H9 (cell line): ENCODE data around the gene MAP3K21. TPM values are rescaled to one million over a fixed set of nuclear protein-coding genes. Genes with fewer than 3 reads are reported as not detected.

Experiments used
- DNase-seq: peaks from one replicate; pipeline ENCODE4 v3.0.0-alpha.2; 2017
- H2AFZ ChIP-seq: one replicate; pipeline ENCODE4 v1.6.1; 2013; ENCODE audit warnings: mild to moderate bottlenecking, low read length, control low read depth, moderate library complexity
- H2AK5ac ChIP-seq: 2 replicates; pipeline ENCODE4 v1.6.1; 2013; ENCODE audit warnings: low read length, control low read depth, mixed read lengths; ENCODE audit not compliant: insufficient read length
- H2BK120ac ChIP-seq: one replicate; pipeline ENCODE4 v1.6.1; 2013; ENCODE audit warnings: low read depth, mild to moderate bottlenecking, low read length, control low read depth, inconsistent platforms; ENCODE audit not compliant: poor library complexity, severe bottlenecking
- H2BK12ac ChIP-seq: 2 replicates; pipeline ENCODE4 v1.6.1; 2013; ENCODE audit warnings: low read length, control low read depth, mixed read lengths, low read depth; ENCODE audit not compliant: insufficient read length
- H2BK15ac ChIP-seq: 2 replicates; pipeline ENCODE4 v1.6.1; 2013; ENCODE audit warnings: low read depth, low read length, control low read depth
- H2BK20ac ChIP-seq: one replicate; pipeline ENCODE4 v1.6.1; 2013; ENCODE audit warnings: low read depth, mild to moderate bottlenecking, low read length, control low read depth, inconsistent platforms; ENCODE audit not compliant: poor library complexity, severe bottlenecking
- H2BK5ac ChIP-seq: 2 replicates; pipeline ENCODE4 v1.6.1; 2013; ENCODE audit warnings: low read length, control low read depth, mixed read lengths; ENCODE audit not compliant: insufficient read length
- H3K14ac ChIP-seq: 2 replicates; pipeline ENCODE4 v1.6.1; 2013; ENCODE audit warnings: low read length, control low read depth; ENCODE audit not compliant: insufficient read depth
- H3K18ac ChIP-seq: 2 replicates; pipeline ENCODE4 v1.6.1; 2013; ENCODE audit warnings: low read depth, mild to moderate bottlenecking, mixed read lengths, low read length, control low read depth; ENCODE audit not compliant: insufficient read length
- H3K23ac ChIP-seq: 2 replicates; pipeline ENCODE4 v1.6.1; 2013; ENCODE audit warnings: low read length, control low read depth, mixed read lengths, low read depth; ENCODE audit not compliant: insufficient read length
- H3K23me2 ChIP-seq: 2 replicates; pipeline ENCODE4 v1.6.1; 2013; ENCODE audit warnings: low read depth, mild to moderate bottlenecking, mixed read lengths, low read length, control low read depth; ENCODE audit not compliant: insufficient read length, poor library complexity, severe bottlenecking
- H3K27ac ChIP-seq: 2 replicates; pipeline ENCODE4 v1.5.1; 2013; ENCODE audit warnings: low read length, control low read depth, mixed read lengths, low read depth; ENCODE audit not compliant: insufficient read length
- H3K27me3 ChIP-seq: 2 replicates; pipeline ENCODE4 v1.6.1; 2013; ENCODE audit warnings: low read length, control low read depth, inconsistent platforms; ENCODE audit not compliant: insufficient read depth
- H3K4ac ChIP-seq: 2 replicates; pipeline ENCODE4 v1.6.1; 2013; ENCODE audit warnings: low read depth, mild to moderate bottlenecking, control low read depth, inconsistent platforms, low read length, moderate library complexity
- H3K4me1 ChIP-seq: 2 replicates; pipeline ENCODE4 v1.6.1; 2013; ENCODE audit warnings: low read length, control low read depth, inconsistent platforms; ENCODE audit not compliant: insufficient read depth
- H3K4me2 ChIP-seq: 2 replicates; pipeline ENCODE4 v1.6.1; 2013; ENCODE audit warnings: low read length, control low read depth, mixed read lengths; ENCODE audit not compliant: insufficient read length, insufficient read depth
- H3K56ac ChIP-seq: 2 replicates; pipeline ENCODE4 v1.6.1; 2013; ENCODE audit warnings: low read depth, mild to moderate bottlenecking, mixed read lengths, low read length, control low read depth; ENCODE audit not compliant: insufficient read length
- H3K79me1 ChIP-seq: 2 replicates; pipeline ENCODE4 v1.6.1; 2013; ENCODE audit warnings: low read depth, mild to moderate bottlenecking, moderate library complexity, low read length, control low read depth, inconsistent platforms; ENCODE audit not compliant: insufficient read depth, poor library complexity, severe bottlenecking
- H3K79me2 ChIP-seq: 2 replicates; pipeline ENCODE4 v1.6.1; 2013; ENCODE audit warnings: low read length, control low read depth, inconsistent platforms; ENCODE audit not compliant: insufficient read depth
- H3K9ac ChIP-seq: 2 replicates; pipeline ENCODE4 v1.6.1; 2013; ENCODE audit warnings: low read length, control low read depth, mixed read lengths; ENCODE audit not compliant: insufficient read length; ENCODE audit errors: extremely low read depth
- H3K9me3 ChIP-seq: one replicate; pipeline ENCODE4 v1.6.1; 2013; ENCODE audit warnings: low read depth, low read length, inconsistent platforms; ENCODE audit not compliant: control insufficient read depth
- H3T11ph ChIP-seq: one replicate; pipeline ENCODE4 v1.6.1; 2013; ENCODE audit warnings: mild to moderate bottlenecking, low read length, control low read depth, inconsistent platforms
- H4K20me1 ChIP-seq: one replicate; pipeline ENCODE4 v1.6.1; 2013; ENCODE audit not compliant: control insufficient read depth, insufficient read length, insufficient read depth
- H4K5ac ChIP-seq: 2 replicates; pipeline ENCODE4 v1.6.1; 2013; ENCODE audit warnings: low read depth, mild to moderate bottlenecking, mixed read lengths, low read length, control low read depth; ENCODE audit not compliant: insufficient read length
- H4K8ac ChIP-seq: replicated peaks from 2 replicates; pipeline ENCODE4 v1.6.1; 2013; ENCODE audit warnings: low read length, control low read depth, mixed read lengths, low read depth; ENCODE audit not compliant: insufficient read length
- H4K91ac ChIP-seq: 2 replicates; pipeline ENCODE4 v1.6.1; 2013; ENCODE audit warnings: low read depth, mild to moderate bottlenecking, moderate library complexity, mixed read lengths, low read length, control low read depth; ENCODE audit not compliant: insufficient read length
- H3K27ac Mint-ChIP-seq, 3 experiments: 2 replicates in 2 of 3; 3 replicates in 1 of 3; pipeline ENCODE4 v1.8.0; 2020 to 2021; ENCODE audit warnings: mixed read lengths in 3 of 3, mild to moderate bottlenecking in 1 of 3, moderate library complexity in 1 of 3
- H3K27me3 Mint-ChIP-seq: 2 replicates; pipeline ENCODE4 v1.8.0; 2021; ENCODE audit warnings: low read depth, mild to moderate bottlenecking, moderate library complexity, mixed read lengths
- H3K36me3 Mint-ChIP-seq, 3 experiments: 2 replicates in 2 of 3; 3 replicates in 1 of 3; pipeline ENCODE4 v1.8.0; 2020 to 2021; ENCODE audit warnings: low read depth in 3 of 3, mixed read lengths in 3 of 3; ENCODE audit not compliant: insufficient read depth in 1 of 3
- H3K4me1 Mint-ChIP-seq, 2 experiments: 2 replicates each; pipeline ENCODE4 v1.8.0; 2020; ENCODE audit warnings: mixed read lengths in 2 of 2
- H3K4me3 Mint-ChIP-seq, 2 experiments: 2 replicates in 1 of 2; 3 replicates in 1 of 2; pipeline ENCODE4 v1.8.0; 2020 to 2021; ENCODE audit warnings: mild to moderate bottlenecking in 2 of 2, mixed read lengths in 2 of 2, moderate library complexity in 1 of 2
- H3K9me3 Mint-ChIP-seq, 2 experiments: 2 replicates in 1 of 2; 3 replicates in 1 of 2; pipeline ENCODE4 v1.8.0; 2020; ENCODE audit warnings: mild to moderate bottlenecking in 2 of 2, mixed read lengths in 2 of 2, moderate library complexity in 1 of 2
- WGBS: extraction: QIAGEN DNeasy Blood & Tissue Kit; methylation state at CpG from one replicate; pipeline ENCODE4 v1.1.7; 2013; ENCODE audit warnings: missing lambda C conversion rate, low lambda C conversion rate, mixed read lengths; ENCODE audit not compliant: insufficient read length; ENCODE audit errors: extremely low coverage; 5-methylcytosine and 5-hydroxymethylcytosine counted together
- total RNA-seq: library from RNA; stranded (reverse); gene quantifications from 2 replicates; pipeline ENCODE4 v1.2.1, GENCODE V29; 2021
- TF ChIP-seq, protein P1 (sequence below): fragments of 200-600 bp; sonication (generic); conservative IDR thresholded peaks from 3 replicates; pipeline ENCODE4 v1.8.0; 2021; ENCODE audit warnings: antibody characterized with exemption, mild to moderate bottlenecking

The MAP3K21 gene
- total RNA-seq, 1 experiment from 2014 or later = 11.7 TPM

DNA sequence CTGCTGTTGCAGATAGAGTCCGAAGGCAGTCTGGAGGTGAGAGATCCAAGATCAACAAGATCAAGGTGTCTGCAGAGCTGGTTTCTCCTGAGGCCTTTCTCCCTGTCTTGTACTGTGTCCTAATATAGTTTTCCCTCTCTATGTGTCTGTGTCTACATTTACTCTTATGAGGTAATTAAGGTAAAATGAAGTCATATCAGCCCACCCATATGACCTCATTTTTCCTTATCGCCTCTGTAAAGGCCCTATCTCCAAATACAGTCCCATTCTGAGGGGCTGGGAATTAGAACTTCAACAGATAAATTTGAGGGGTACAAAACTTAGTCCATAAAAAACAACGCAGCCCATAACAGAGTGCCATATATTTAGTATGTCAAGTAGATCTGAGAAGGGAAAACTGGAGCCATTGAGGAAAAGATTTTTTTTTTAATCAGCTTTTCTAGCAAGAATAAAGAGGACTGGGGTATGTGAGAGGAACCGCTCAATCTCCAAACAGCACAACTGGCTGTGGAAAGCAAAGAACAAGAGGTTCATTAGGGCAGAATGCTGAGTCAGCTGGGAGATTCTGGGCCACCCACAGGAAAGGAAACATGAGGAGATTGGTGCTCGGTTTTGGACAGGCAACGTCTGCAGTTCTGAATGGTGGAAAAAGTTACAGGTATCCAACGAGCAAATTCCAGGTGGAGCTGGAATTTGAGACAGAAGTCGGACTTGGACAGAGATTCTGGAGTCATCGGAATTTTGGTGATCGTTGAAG is 65.7 kb downstream of the MAP3K21 start:
- Histone ChIP-seq H2BK5ac (no peak overlapping the region), H3K18ac (no peak overlapping the region), H4K91ac (no peak overlapping the region), H3K23me2 (no peaks in the 10 kb centered on the region), H2BK120ac (no peak overlapping the region), H4K8ac (no peak overlapping the region), H2BK15ac (no peak overlapping the region), H3K9ac (no peak overlapping the region), H4K20me1 (no peaks in the 10 kb centered on the region), H3K9me3 (no peaks in the 10 kb centered on the region), H3K23ac (no peak overlapping the region), H3K79me2 (no peaks in the 10 kb centered on the region), H3K27me3 (no peaks in the 10 kb centered on the region), H3K4me2 (no peak overlapping the region), H3K27ac (no peak overlapping the region), H3K79me1 (no peaks in the 10 kb centered on the region), H2BK12ac (no peak overlapping the region), H4K5ac (no peak overlapping the region), H2AK5ac (no peak overlapping the region), H3K4me1 (no peaks in the 10 kb centered on the region; the same call in 1 of the 2 replicates), H2AFZ (no peak overlapping the region), H3K4ac (no peak overlapping the region), H2BK20ac (no peak overlapping the region), H3K14ac (no peak overlapping the region), H3T11ph (no peak overlapping the region), H3K56ac (no peak overlapping the region)
- H3K27ac Mint-ChIP-seq = no peak overlapping the region
- peaks cover 8 to 10% of the 10 kb centered on the region in 2 experiments for H3K4me1 Mint-ChIP-seq
- no peak for DNase-seq
- H3K36me3 Mint-ChIP-seq = no peaks in the 10 kb centered on the region
- 0 out of 5 replicates have a peak, but pooled peaks cover 0 to 2% of the 10 kb centered on the region in 2 experiments for H3K9me3 Mint-ChIP-seq
- WGBS = no CpG with 5 or more reads among the region's 10 CpGs
- H3K27me3 Mint-ChIP-seq = no peaks in the 10 kb centered on the region; the same call in 1 of the 2 replicates
- TF ChIP-seq, protein P1, sequence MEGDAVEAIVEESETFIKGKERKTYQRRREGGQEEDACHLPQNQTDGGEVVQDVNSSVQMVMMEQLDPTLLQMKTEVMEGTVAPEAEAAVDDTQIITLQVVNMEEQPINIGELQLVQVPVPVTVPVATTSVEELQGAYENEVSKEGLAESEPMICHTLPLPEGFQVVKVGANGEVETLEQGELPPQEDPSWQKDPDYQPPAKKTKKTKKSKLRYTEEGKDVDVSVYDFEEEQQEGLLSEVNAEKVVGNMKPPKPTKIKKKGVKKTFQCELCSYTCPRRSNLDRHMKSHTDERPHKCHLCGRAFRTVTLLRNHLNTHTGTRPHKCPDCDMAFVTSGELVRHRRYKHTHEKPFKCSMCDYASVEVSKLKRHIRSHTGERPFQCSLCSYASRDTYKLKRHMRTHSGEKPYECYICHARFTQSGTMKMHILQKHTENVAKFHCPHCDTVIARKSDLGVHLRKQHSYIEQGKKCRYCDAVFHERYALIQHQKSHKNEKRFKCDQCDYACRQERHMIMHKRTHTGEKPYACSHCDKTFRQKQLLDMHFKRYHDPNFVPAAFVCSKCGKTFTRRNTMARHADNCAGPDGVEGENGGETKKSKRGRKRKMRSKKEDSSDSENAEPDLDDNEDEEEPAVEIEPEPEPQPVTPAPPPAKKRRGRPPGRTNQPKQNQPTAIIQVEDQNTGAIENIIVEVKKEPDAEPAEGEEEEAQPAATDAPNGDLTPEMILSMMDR = no peak
- no peak overlapping the region for H3K4me3 Mint-ChIP-seq
